Dedifferentiated amniotic fluid mesenchymal stem cell (primary cell): ENCODE data around the gene PRM3.

Source experiments
- DNase-seq: peaks from one replicate; pipeline ENCODE4 v3.0.0-alpha.2; 2016; ENCODE audit errors: extremely low spot score

The PRM3 gene

DNA sequence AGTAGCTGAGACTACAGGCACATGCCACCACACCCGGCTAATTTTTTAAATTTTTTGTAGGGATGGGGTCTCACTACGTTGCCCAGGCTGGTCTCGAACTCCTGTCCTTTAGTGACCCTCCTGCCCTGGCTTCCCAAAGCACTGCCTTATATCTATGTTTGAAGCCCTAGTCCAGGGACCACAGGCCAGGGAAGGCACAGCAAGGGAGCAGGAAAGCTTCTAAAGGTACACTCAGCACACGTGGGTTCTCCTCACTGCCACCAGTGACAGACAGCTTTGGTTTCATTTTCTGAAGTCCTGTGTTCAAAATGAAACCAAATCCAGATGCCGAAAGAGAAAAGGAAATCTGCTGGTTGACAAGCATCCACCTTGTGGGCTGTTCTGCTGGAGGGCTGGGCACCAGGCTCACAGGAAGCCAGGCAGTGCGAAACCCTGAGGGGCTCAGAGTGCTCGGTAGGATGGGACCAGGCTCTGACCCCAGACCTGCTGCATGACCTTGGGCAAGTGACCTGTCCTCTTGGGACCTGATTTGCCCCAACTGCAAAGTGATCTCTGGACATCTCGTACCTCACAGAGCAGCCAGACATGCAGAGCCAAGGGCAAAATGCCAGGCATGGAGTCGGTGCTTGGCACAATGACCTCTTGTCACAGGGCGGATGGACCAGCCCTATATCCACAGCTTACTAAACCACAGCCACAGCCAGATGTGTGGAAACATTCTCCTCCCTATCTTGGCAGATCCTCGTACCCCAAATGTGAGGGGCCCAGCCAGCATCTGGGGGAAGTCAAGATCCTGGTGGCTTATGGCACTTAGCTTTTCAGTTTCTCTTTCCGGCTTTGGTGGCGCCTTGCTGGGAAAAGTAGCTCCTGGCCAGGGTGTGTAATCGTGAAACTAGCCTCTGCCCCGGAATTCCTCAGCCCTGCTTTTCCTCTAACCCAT lies 14.6 kb downstream of the PRM3 start:
- no peak for DNase-seq

DNA sequence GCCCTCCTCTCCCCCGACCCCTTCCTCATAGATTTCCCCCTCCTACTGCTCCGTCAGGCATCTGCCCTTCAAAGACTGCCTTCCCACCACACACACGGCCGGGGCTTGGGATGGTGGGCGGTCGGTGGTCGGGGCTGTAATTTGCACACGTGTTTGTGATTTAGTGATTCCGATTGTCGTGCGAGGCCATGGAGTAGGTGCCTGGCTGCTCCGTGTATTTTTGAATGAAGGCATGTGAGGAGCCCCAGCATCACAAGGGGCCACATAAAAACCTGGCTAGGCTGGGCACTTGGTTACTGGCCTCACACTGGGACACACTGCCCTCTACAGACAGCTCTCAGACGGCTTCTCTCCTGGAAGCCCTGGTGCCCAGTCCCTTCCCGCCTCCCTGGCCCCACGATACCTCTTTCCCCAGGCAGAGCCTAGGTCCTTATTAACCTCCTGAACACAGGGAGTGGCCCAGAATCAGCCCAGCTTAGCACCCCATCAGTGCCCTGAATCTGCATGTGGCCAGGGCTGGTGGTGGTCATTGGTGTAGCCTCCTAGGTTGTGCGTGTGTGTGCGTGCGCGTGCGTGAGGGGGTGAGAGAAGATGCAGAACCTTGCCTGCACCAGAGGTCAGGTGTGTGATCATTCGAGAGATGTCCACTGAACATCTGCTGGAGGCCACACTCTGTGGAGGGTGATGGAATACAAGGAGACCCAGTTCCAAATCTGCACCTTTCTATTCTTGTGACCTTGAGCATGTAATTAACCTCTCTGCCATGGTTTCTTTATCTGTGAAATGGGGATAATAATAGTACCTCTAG lies 16.1 kb downstream of the PRM3 start:
- peak; percentile 64 for DNase-seq

DNA sequence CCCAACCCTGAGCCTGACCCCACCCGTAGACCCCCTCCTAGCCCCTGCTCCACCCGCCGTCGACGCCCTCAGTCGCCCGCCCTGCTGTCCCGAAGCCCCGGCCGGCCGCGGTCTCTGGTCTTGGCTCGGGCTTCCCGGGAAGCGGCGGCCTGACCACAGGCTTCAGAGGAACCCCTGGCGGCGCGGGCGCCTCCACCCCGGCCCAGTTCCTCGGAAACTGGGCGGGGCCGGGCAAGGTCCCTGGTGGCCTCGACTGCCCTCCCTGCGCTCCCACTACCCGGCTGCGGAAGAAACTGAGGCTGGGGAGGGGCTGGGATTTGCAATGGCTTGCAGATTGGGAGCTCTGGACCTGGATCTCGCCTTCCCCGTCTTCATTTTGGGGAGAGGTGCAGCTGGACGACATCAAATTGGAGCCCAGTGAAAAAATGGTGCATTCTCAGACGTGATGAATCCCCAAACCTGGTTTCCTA lies 16.7 kb downstream of the PRM3 start:
- DNase-seq: peak; percentile 29

DNA sequence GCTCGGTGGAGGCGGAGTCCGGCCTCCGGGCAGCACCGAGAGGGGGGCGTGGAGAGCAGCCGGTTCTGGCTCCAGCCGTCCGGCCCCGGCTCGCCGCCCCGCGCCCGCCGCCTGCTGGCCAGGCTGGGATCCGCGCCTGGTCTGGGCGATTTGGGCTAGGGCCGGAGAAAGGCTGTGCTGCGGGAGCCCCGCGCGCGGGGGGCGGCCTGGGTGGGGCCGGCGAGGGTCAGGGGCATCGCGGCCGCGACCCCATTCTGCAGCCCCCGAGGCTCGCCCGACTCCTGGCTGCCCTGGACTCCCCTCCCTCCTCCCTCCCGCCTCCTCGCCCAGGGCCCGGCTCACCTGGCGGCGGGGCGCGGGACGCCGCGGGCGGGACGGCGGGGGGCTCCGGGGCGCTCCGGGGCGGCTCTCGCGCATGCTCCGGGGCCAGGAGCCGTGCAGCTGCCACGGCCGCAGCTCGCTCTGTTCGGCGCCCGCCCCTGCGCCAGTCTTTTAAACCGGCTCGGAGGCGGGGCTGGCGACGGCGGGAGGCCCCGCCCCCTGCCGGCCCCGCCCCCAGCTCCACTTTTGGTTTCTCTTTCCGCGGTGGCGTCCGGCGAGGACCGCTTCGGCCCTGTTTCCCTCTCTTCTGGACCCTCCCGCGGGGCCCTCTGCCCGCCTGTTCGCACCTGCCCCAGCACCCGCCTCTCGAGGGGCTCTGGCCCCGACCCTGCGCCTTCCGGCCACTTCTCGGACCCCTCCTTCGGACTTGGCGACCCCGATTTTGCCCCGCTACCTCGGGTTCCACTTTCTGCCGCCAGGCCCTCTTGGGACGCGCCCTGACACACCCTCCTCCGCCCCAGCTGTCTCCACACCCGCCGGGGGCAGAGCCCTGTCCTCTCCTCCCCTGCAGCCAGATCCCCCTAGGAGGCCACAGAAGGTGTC lies 17.4 kb downstream of the PRM3 start, which contains the start of gene SOCS1:
Gene SOCS1, minus strand, starts transcription at position 468 of the 924 bp plus-strand sequence. CDS start 726 bp downstream, outside the sequence.
- DNase-seq: peak; percentile 71

DNA sequence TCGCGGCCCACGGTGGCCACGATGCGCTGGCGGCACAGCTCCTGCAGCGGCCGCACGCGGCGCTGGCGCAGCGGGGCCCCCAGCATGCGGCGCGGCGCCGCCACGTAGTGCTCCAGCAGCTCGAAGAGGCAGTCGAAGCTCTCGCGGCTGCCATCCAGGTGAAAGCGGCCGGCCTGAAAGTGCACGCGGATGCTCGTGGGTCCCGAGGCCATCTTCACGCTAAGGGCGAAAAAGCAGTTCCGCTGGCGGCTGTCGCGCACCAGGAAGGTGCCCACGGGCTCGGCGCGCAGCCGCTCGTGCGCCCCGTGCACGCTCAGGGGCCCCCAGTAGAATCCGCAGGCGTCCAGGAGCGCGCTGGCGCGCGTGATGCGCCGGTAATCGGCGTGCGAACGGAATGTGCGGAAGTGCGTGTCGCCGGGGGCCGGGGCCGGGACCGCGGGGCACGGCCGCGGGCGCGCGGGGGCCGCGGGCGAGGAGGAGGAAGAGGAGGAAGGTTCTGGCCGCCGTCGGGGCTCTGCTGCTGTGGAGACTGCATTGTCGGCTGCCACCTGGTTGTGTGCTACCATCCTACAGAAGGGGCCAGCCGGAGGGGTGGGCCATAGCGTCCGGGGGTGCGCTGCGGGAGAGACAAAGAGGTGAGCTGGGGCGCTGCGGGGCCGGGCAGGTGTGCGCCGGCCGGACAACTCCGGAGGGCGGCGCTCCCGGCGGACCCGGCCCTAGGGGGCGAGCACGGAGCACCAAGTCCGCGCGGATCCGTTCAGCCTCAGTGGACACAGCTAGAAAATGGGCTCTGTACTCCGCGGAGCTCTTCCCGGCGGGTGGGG lies 18.3 kb downstream of the PRM3 start:
- DNase-seq: no peak

DNA sequence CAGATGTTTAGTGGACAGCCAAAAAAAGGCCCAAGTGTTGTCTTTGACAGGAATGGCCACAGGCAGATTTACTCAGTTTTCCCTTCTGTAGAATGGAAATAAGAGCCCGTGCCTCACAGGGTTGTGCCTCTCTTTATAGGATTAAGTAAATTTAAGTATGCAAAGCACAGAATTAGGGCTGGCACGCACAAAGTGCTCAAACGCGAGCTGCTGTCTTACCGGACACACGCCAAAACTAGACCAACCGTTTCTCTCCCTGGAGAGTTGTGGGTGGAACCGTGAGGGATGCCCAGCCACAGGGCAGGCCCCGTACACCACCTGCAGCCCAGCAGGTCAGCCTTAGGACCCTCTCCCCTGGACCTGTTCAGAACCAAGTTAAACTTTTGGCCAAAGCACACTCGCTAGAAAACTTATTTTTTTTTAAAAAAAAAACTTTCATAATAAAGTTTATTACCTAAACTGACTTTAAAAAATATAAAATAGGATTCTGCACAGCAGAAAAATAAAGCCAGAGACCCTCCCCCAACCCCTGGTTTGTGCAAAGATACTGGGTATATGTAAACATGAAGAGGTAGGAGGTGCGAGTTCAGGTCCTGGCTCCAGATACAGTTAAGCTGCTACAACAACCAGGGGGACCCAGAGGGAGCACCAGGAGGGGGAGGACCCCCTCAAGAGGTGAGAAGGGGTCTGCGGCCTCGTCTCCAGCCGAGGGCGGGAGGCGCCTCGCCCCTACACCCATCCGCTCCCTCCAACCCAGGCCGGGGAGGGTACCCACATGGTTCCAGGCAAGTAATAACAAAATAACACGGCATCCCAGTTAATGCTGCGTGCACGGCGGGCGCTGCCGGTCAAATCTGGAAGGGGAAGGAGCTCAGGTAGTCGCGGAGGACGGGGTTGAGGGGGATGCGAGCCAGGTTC lies 19.2 kb downstream of the PRM3 start:
- DNase-seq: no peak

DNA sequence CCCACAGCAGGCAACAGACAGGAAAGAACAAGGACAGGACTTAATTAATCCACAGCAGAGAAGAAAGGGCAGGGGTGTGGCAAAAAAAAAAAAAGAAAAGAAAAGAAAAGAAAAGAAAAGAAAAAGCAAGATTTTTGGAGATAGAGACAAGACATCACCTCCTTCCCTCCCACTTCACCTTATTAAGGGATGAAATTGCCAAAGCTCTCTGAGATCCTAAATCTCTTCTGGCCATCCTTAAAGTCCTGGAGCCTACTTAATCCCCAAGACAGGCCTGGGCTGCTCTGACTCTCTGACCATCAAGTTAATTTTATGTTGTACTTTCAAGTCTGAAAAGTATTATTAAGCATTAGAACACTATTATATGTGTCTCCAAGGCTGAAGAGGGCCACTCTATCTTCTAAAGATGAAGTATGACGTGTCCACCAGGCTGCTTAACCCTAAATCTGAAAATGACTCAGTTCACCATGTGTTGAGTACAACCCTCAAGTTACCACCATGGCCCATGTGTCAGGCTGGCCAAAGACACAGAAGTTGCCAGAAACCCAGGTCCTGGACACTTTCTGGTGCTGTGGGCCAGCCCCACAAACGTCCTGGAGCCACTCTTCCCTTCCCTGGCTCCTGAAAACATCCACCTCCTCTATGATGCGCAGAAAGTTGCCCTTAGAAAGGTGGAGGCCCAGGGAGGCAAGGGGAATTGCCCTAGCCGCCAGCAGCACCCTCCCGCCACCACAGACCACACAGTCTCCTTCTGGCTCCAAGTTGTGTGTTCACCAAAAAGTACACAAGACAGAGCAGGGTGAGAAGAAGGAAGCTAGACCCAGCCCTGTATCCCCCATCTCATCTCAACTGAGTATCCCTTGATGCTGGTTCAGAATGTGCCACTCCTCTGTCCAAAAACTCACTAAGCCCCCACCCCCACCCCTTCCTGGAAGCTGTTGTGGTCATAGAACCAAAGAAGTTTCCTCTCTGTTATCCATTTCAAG lies 20.1 kb downstream of the PRM3 start:
- DNase-seq: no peak

DNA sequence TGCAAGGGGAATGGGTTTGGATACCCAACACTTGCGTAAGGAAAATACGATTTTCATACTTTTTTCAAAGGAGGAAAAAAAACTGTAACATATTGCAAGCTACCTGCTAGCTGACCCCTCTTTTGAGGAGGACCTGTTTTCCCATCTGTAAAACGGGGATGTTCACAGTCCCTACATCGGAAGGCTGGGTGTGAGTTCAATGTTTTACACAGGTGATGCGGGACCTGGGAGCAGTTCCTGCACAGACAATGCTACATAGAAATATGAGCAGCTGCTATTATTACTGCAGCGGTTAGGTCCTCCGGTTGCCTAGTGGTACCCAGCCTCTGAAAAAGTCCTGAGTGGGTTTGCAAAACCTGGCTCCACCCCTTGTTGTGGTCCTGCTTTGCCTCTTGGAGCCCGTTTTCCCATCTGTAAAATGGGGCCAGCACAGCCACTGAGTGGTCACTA lies 20.9 kb downstream of the PRM3 start:
- DNase-seq: no peak

DNA sequence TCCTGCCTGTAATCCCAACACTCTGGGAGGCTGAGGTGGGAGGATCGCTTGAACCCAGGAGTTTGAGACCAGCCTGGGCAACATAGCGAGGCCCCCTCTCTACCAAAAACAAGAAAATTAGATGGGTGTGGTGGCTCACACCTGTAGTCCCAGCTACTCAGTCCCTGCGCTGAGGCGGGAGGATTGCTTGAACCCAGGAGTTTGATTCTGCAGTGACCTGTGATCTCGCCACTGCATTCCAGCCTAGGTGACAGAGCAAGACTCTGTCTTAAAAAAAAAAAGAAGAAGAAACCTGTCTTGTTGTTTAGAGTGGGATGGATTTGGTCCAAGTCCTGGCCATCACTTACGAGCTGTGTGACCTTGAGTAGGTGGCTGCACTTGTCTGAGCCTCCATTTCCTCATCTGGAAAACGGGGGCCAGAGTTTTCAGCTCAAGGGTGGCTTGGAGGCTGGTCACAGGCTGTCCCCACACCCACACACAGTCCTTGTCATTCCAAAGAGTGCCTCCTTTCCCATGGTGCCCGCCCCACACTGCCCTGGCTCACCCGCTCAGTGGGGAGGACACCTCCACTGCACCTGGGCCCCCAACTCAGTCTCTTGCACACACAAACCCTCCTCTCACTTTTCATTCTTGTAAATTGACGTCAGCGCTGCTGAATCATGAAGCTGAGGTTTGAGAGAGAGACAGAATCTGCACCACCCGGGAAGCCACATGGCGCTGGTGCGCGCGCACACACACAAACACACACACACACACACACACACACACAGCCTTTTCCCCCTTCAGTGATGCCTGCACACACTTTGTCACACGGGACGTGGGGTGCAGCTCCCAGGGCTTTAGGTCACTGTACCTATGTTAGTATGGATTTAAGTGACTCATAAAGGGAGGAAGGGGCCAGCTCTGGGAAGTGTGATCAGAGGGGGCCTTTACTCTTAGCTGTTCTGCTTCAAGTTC lies 21.6 kb downstream of the PRM3 start:
- DNase-seq: no peak

DNA sequence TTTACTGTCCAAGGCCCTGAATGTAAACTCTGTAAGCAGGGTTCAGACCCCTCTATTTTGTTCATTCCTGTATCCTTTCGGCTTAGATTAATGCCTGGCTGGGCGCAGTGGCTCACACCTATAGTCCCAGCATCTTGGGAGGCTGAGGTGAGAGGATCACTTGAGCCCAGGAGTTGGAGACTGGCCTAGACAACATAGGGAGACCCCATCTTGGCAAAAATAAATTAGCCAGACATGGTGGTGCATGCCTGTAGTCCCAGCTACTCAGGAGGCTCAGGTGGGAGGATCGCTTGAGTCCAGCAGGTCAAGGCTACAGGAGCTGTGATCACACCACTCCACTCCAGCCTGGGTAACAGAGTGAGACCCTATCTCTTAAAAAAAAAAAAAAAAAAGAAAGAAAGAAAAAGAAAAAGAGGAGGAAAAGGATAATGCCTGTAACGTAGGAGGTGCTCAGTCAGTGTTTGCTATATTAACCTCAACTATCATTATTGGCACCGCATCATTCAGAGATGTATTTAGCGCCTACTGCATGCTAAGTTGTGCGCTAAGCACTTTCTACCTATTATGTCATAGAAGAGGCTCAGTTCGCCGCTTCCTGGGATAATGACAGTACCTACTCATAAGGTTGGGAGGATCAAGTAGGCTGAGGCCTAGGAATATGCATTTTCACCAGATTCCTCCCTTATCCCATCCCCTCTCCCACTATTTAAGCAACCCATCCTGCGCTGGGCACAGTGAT lies 22.5 kb downstream of the PRM3 start:
- DNase-seq: no peak

DNA sequence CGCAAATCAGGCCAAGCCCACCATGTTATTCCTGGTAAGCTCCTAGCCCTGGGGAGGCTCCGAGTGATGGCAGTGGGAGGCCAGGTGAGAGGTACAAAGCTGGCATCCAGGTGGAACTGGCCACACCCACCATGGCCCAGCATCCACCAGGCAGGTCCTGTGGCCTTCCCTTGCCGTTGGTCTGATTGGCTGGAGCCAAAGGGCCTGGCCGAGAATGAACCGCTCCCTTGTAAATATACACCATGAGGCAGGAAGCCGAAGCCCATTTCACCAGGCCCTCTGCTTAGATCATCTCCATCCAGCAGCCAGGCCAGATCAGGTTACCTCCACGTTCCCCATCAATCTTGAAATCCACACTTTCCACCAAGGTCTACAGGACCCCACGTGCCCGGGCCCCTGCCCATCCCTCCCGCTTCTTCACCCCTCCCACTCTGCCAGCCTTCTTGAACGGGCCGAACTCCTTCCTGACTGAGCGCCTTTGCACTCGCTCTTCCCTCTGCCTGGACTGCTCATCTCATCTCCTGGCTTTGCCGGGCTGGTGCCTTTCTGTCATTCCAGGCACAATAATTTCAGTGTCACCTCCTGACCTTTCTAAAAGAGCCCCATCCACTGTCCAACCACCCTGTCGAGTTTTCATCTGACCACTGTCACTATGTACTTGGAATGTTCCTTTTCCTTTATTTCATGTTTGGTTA lies 23.2 kb downstream of the PRM3 start:
- DNase-seq: no peak

DNA sequence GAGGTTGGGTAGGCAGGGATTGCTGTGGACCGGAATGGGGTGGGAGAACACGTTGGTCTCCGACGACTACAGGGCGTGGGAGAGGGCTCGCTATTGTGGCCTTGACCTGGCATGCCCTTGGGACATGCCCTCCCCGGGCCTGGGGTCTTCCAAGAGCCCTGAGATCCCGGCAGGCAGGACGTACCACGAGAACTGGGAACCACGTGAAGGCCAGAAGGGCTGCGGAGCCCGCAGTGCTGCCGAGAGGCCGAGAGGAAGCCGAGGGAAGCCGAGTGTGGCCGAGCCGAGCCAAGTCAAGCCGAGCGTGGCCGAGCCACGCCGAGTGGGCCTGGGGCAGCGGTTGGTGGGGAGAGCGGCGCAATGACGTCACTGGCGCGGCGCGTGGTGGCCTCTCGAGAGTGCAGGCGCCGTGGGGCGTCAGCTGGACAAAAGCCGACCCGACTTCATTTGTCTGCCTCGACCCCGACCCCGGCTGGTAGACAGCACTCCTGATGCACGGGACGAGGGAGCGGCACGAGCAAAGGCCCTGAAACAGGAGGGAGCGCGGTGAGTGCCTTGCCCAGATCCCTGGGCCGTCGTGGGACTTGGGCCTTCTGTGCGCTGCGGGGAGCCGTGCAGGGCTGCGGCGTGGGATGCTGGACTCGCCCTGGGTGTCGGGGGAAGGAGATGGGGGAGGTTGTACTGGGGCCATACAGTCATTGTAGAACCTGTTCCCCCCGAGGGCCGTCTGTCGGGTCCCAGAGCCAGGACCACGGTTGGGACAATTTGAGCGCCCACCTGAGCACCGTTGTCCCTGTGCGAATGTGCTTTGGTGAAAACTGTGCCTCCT lies 24.0 kb downstream of the PRM3 start:
- DNase-seq: no peak

DNA sequence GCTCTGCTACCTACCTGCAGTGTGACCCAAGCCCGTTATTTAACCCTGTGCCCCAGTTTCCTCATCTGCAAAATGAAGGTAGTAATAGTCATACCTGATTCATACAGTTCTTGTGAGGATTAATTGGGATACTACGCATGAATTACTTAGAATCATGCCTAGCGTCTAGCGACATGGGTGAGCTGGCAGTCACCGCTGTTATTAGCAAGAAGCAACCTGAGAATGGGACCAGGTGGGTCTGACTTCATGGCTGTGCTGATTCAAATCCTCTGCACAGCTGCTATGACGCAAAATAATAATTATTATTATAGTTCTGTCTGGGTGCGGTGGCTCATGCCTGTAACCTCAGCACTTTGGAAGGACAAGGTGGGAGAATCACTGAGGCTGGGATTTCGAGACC lies 25.3 kb downstream of the PRM3 start:
- DNase-seq: no peak

DNA sequence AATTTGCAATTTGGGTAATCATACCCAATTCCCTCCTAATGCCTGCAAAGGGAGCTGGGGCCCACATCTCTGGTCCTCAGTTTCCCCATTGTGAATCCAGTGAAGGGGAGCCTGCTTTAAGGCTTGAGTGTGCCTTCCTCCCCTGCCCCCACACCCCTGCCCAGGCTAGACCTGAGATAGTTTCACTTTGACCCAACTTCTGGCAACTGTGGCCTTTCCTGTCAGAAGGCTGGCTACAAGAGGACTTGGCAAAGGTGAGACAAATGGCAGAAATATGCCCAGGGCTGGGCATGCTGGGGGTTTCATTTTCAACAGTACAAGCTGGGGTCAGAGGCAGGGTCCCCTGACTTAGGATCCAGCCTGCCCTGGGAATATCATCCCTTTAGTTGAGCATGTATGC lies 27.4 kb downstream of the PRM3 start:
- no peak for DNase-seq

DNA sequence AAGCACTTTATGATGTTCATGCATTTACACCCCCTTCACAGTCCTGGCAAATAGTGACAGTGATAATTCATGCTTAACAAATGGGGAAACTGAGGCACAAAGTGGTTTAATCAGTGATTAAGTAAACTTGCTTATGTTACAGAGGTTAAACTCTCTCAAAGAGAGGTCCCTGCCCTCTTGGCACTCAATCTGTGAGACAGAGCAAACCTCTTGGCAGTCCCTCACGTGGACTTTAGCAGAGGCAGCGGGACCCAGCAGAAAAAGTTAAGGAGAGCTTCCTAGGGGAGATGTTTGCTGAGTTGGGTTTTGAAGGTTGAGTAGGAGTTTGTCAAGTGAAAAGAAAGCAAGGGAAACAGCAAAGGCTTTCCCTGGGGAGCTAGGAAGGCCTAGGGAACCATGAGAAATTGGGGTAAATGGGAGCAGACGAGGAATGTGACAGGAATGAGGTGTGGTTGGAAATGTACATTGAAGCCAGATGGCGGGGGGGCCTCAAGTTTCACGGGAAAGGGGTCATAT lies 28.1 kb downstream of the PRM3 start:
- DNase-seq: no peak
